Bladder microvascular endothelial cell (primary cell): ENCODE data around the gene AMMECR1. TPM values are rescaled to one million over a fixed set of nuclear protein-coding genes. Genes with fewer than 3 reads are reported as not detected.

Experiments used
- total RNA-seq: library from RNA; depleted of rRNA; stranded (reverse); fragments of >200 nt; gene quantifications from 2 replicates; pipeline ENCODE4 v1.2.3, GENCODE V29; 2014

The AMMECR1 gene
- 4.2 and 5.4 TPM in 2 replicates for total RNA-seq

DNA sequence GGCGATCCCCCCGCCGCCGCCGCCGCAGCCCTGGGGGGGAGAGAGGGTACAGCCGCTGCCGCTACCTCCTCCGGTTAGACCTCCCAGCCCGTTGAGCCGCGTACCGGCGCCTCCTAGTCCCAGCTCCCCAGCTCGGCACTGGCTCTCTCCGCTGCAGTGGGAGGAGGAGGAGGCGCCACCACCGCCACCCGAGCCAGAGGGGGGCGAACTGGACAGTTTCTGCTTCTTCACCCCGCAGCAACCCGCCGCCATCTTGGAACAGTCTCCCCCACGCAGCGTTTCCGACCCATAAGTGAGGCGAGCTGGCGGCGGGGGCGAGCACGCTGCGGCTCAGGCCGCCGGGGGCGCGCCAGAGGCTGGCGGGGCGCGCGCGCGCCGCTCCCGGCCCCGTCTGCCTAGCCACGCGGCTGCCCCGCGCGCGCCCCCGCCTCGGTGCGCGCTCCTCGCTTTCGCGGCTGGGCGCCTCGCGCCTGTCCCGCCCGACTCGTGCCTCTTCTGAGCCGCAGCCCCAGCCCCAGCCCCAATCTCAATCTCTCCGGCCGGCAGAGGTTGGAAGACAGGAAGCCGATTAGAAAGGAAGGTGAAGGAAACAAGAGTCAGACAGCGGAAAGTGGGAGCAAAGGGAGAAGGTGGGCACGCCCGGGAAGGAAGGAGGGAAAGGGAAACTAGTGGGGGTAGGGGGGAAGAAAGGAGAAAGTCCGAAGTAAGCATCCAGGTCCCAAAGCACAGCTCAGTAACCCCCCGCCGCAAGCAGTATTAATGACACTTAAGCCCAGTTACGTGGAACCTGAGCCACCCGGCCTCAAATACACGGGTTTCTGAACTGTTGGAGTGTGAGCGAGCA is at the start of gene AMMECR1:
Gene AMMECR1 (minus strand): TSS at position 266 of the 844 bp plus-strand sequence. CDS start 14 bp downstream, at position 252.

DNA sequence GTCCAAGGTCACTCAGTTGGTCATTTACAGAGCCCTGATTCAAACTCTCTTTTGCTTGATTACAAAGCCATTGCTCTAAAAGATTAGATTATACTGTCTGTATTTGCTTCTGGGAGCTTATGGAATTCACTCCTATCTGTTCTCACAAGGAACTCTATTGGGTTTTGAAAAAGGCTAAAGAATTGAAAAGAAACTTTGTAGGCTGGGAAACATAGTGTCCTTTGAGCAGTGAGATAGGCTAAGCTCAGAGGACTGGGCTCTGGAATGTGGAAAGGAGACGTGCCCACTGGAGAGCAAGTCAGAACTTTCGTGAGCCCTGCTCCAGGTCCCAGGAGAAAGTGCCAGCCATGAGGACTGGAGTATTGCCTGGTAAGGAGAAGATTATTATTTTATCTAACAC is 40.7 kb upstream of the AMMECR1 start, which contains the start of gene RTL9:
Gene RTL9 (plus strand): TSS at position 301 of the 400 bp plus-strand sequence. CDS start 91,770 bp downstream, outside the sequence.

Other genes starting within 250 kb of the AMMECR1 start
- gene RTL9, start 40.8 kb upstream of the AMMECR1 start, total RNA-seq, result not detected in 2 replicates